GM23338 (cell line): ENCODE results near the gene RBM12. TPM values are rescaled to one million over a fixed set of nuclear protein-coding genes. Genes with fewer than 3 reads are reported as not detected.

Experiments
- ATAC-seq: fragments of 200-7000 bp; cut with Tn5 transposase; 3 replicates; pipeline ENCODE4 v1.9.1; 2020
- DNase-seq: peaks from one replicate; pipeline ENCODE4 v3.0.0-alpha.2; 2015; ENCODE audit warnings: low spot score
- H2AFZ ChIP-seq: fragments of 200-600 bp; sonication (generic); 2 replicates; pipeline ENCODE4 v1.8.0; 2016; ENCODE audit warnings: antibody characterized with exemption, mild to moderate bottlenecking, moderate library complexity
- H3F3A ChIP-seq: fragments of 200-600 bp; sonication (generic); replicated peaks from 2 replicates; pipeline ENCODE4 v1.8.0; 2017; ENCODE audit warnings: antibody characterized with exemption, mixed run types, low read depth
- H3K27ac ChIP-seq: fragments of 200-600 bp; sonication (generic); 2 replicates; pipeline ENCODE4 v1.6.1; 2016; ENCODE audit warnings: low read depth
- H3K27me3 ChIP-seq: fragments of 200-600 bp; sonication (generic); 2 replicates; pipeline ENCODE4 v1.8.0; 2016; ENCODE audit warnings: mild to moderate bottlenecking, mixed run types, moderate library complexity; ENCODE audit not compliant: insufficient read depth
- H3K36me3 ChIP-seq: fragments of 200-600 bp; sonication (generic); 2 replicates; pipeline ENCODE4 v1.8.0; 2016; ENCODE audit warnings: mild to moderate bottlenecking; ENCODE audit not compliant: insufficient read depth
- H3K4me1 ChIP-seq: fragments of 200-600 bp; sonication (generic); 2 replicates; pipeline ENCODE4 v1.8.0; 2016; ENCODE audit warnings: mild to moderate bottlenecking, moderate library complexity; ENCODE audit not compliant: insufficient read depth
- H3K4me2 ChIP-seq: fragments of 200-600 bp; sonication (generic); 2 replicates; pipeline ENCODE4 v1.7.1; 2017; ENCODE audit warnings: mixed run types
- H3K4me3 ChIP-seq: fragments of 200-600 bp; sonication (generic); 2 replicates; pipeline ENCODE4 v1.6.1; 2016; ENCODE audit warnings: mixed run types
- H3K79me2 ChIP-seq: fragments of 200-600 bp; sonication (generic); replicated peaks from 2 replicates; pipeline ENCODE4 v1.8.0; 2017; ENCODE audit warnings: mild to moderate bottlenecking; ENCODE audit not compliant: insufficient read depth
- H3K9me2 ChIP-seq: fragments of 200-600 bp; sonication (generic); 2 replicates; pipeline ENCODE4 v1.8.0; 2017; ENCODE audit not compliant: insufficient read depth
- H4K20me1 ChIP-seq: fragments of 200-600 bp; sonication (generic); replicated peaks from 2 replicates; pipeline ENCODE4 v1.8.0; 2017; ENCODE audit warnings: mild to moderate bottlenecking; ENCODE audit not compliant: insufficient read depth
- H3K27ac Mint-ChIP-seq: 2 replicates; pipeline ENCODE4 v1.8.0; 2020; ENCODE audit warnings: inconsistent platforms, mild to moderate bottlenecking, moderate library complexity, mixed read lengths
- H3K27me3 Mint-ChIP-seq: 3 replicates; pipeline ENCODE4 v1.8.0; 2022; ENCODE audit warnings: low read depth, mild to moderate bottlenecking, moderate library complexity, mixed read lengths, inconsistent platforms; ENCODE audit not compliant: insufficient read depth, poor library complexity
- H3K36me3 Mint-ChIP-seq: 3 replicates; pipeline ENCODE4 v1.8.0; 2021; ENCODE audit warnings: low read depth, mild to moderate bottlenecking, inconsistent platforms, moderate library complexity, mixed read lengths
- H3K4me1 Mint-ChIP-seq: 3 replicates; pipeline ENCODE4 v1.8.0; 2020; ENCODE audit warnings: mild to moderate bottlenecking, inconsistent platforms, mixed read lengths
- H3K4me3 Mint-ChIP-seq: 3 replicates; pipeline ENCODE4 v1.8.0; 2021; ENCODE audit warnings: moderate library complexity, mild to moderate bottlenecking, inconsistent platforms, mixed read lengths
- H3K9me3 Mint-ChIP-seq: 3 replicates; pipeline ENCODE4 v1.8.0; 2020; ENCODE audit warnings: moderate library complexity, mild to moderate bottlenecking, inconsistent platforms, mixed read lengths
- CREB1 ChIP-seq: fragments of 250-450 bp; sonication (Bioruptor Pico); IDR thresholded peaks from 2 replicates; pipeline ENCODE4 v1.5.0; 2020; ENCODE audit warnings: low read depth, mild to moderate bottlenecking, moderate library complexity
- CTCF ChIP-seq, 2 experiments: fragments of 200-600 bp in 1 of 2; sonication (generic) in 1 of 2; conservative IDR thresholded peaks; 2 replicates each; pipeline versions ENCODE4 v1.5.1 to v1.6.1; 2016 to 2017; ENCODE audit warnings: antibody characterized with exemption in 2 of 2, low read depth in 2 of 2, mild to moderate bottlenecking in 2 of 2, moderate library complexity in 1 of 2
- EZH2 ChIP-seq: fragments of 200-600 bp; sonication (generic); IDR thresholded peaks from one replicate; pipeline ENCODE4 v1.8.0; 2017; ENCODE audit warnings: antibody characterized with exemption, mild to moderate bottlenecking, low read depth; ENCODE audit not compliant: unreplicated experiment
- EZH2phosphoT487 ChIP-seq: fragments of 200-600 bp; sonication (generic); IDR thresholded peaks from one replicate; pipeline ENCODE4 v1.8.1; 2018; ENCODE audit warnings: antibody characterized with exemption; ENCODE audit not compliant: unreplicated experiment
- JUNB ChIP-seq: IDR thresholded peaks from one replicate; pipeline ENCODE4 v1.6.1; 2016; ENCODE audit warnings: antibody characterized with exemption; ENCODE audit not compliant: unreplicated experiment
- NANOG ChIP-seq: IDR thresholded peaks from 2 replicates; pipeline ENCODE4 v1.6.1; 2016; ENCODE audit warnings: antibody characterized with exemption, borderline replicate concordance
- POLR2AphosphoS5 ChIP-seq: IDR thresholded peaks from 2 replicates; pipeline ENCODE4 v1.6.1; 2016; ENCODE audit warnings: antibody characterized with exemption, low read depth
- REST ChIP-seq: IDR thresholded peaks from one replicate; pipeline ENCODE4 v1.6.1; 2018; ENCODE audit warnings: antibody characterized with exemption; ENCODE audit not compliant: unreplicated experiment
- STAT1 ChIP-seq: IDR thresholded peaks from one replicate; pipeline ENCODE4 v1.6.1; 2016; ENCODE audit warnings: antibody characterized with exemption; ENCODE audit not compliant: unreplicated experiment
- ZNF114 ChIP-seq: fragments of 250-450 bp; sonication (Bioruptor Pico); IDR thresholded peaks from 2 replicates; pipeline ENCODE4 v1.5.0; 2020; ENCODE audit warnings: mild to moderate bottlenecking, moderate library complexity
- ZNF331 ChIP-seq: fragments of 250-450 bp; sonication (Bioruptor Pico); IDR thresholded peaks from 2 replicates; pipeline ENCODE4 v1.5.0; 2020; ENCODE audit warnings: low read depth, mild to moderate bottlenecking, moderate library complexity
- ZNF462 ChIP-seq: fragments of 250-450 bp; sonication (Bioruptor Pico); IDR thresholded peaks from 2 replicates; pipeline ENCODE4 v1.5.0; 2020; ENCODE audit warnings: mild to moderate bottlenecking, moderate library complexity
- polyA plus RNA-seq: library from polyadenylated mRNA; unstranded; fragments of >200 nt; fragmentation: Nextera tagmentation; extraction: Ambion mirVana; gene quantifications from 2 replicates; pipeline ENCODE4 v1.2.1, GENCODE V29; 2016
- total RNA-seq: library from RNA; depleted of rRNA; stranded (reverse); fragments of >200 nt; shearing (Covaris generic); gene quantifications from 2 replicates; pipeline ENCODE4 v1.2.3, GENCODE V29; 2014
- TF ChIP-seq, protein P1 (sequence below): IDR thresholded peaks from 2 replicates; pipeline ENCODE4 v1.6.1; 2016; ENCODE audit warnings: antibody characterized with exemption

The RBM12 gene
- total and polyA plus RNA-seq, 2 experiments from 2014 or later, result 22.3 to 82.2 TPM

- DNase-seq (no peak), ATAC-seq (no peak)
- no peaks in the 10 kb centered on the region for H3K27me3 ChIP-seq
- peaks cover 43% of the 10 kb centered on the region for H3K4me1 ChIP-seq
- H3K4me1 Mint-ChIP-seq, result peaks cover 36% of the 10 kb centered on the region; the same call in 2 of the 3 replicates
- H3K4me3 ChIP-seq, result peak overlapping the region; percentile 95
- H3F3A ChIP-seq, result no peaks in the 10 kb centered on the region
- H2AFZ ChIP-seq, result no peak overlapping the region
- peaks cover 3% of the 10 kb centered on the region; the same call in 1 of the 3 replicates for H3K36me3 Mint-ChIP-seq
- no peaks in the 10 kb centered on the region for H3K9me2 ChIP-seq
- H4K20me1 ChIP-seq, result peaks cover 59% of the 10 kb centered on the region
- TF ChIP-seq EZH2phosphoT487, result no peak
- TF ChIP-seq JUNB, result no peak
- no peak for TF ChIP-seq STAT1
- no peak for TF ChIP-seq CREB1 (CRISPR knock-in tag)
- TF ChIP-seq ZNF331 (CRISPR knock-in tag), result no peak
- TF ChIP-seq EZH2, result no peak
- TF ChIP-seq, protein P1, sequence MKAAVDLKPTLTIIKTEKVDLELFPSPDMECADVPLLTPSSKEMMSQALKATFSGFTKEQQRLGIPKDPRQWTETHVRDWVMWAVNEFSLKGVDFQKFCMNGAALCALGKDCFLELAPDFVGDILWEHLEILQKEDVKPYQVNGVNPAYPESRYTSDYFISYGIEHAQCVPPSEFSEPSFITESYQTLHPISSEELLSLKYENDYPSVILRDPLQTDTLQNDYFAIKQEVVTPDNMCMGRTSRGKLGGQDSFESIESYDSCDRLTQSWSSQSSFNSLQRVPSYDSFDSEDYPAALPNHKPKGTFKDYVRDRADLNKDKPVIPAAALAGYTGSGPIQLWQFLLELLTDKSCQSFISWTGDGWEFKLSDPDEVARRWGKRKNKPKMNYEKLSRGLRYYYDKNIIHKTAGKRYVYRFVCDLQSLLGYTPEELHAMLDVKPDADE, result no peak
- TF ChIP-seq CTCF (conservative IDR thresholded peaks at IDR 0.05; ENCODE audit: low read depth in 2 of 2), result no peak
- TF ChIP-seq ZNF462, result no peak
- no peak for TF ChIP-seq REST
- no peak for TF ChIP-seq NANOG
- no peak for TF ChIP-seq ZNF114 (CRISPR knock-in tag)
- TF ChIP-seq POLR2AphosphoS5, result no peak
- H3K27me3 Mint-ChIP-seq, result peaks cover 9% of the 10 kb centered on the region
- no peaks in the 10 kb centered on the region for H3K9me3 Mint-ChIP-seq
- peaks cover 72% of the 10 kb centered on the region for H3K79me2 ChIP-seq
- no peaks in the 10 kb centered on the region for H3K36me3 ChIP-seq
- no peak overlapping the region for H3K27ac ChIP-seq
- H3K27ac Mint-ChIP-seq, result no peak overlapping the region
- H3K4me3 Mint-ChIP-seq, result peak overlapping the region; percentile 98
- peak overlapping the region; percentile 94 for H3K4me2 ChIP-seq
Observed at GRCh38 chr20:35662551-35662950, 2.1 kb downstream of the RBM12 start.
